GM21423 (cell line): Measurements from ENCODE around the gene RTP1.
"Not testable (repeated sequence)": the region's sequence is repeated elsewhere in the genome, so short reads cannot be mapped to it uniquely, and the experiment has no call there.

Experiments used
- ATAC-seq: cut with Tn5 transposase; IDR thresholded peaks from one replicate; pipeline ENCODE4 v1.9.1; 2021; ENCODE audit warnings: mild to moderate bottlenecking, moderate library complexity; ENCODE audit not compliant: unreplicated experiment

The RTP1 gene

GRCh38 chr3:187196573-187197334, 532 bp upstream of the RTP1 start:
- ATAC-seq = no peak

DNA sequence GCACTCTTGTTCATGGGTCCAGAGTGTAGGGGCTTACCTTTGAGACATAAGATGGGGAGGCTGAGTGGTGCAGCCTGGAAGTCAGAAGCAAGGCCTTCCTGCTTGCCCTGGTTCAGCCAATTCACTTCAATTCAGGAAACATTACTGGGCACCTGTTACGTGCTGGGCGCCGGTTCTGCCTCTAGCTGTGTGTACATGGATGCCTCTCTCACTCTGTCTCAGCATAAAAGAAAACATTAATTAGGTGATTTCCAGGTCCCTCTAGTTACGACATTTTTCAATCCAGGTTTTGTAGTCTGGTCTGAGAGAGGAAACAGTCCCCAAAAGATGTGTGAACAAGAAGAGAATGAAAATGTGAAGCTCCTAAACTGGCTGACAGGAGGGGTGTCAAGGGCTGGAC, 1.2 kb downstream of the RTP1 start:
- no peak for ATAC-seq

GRCh38 chr3:187199463-187200050, 2.3 kb downstream of the RTP1 start:
- ATAC-seq = not testable (repeated sequence)

- ATAC-seq = no peak
Measured at GRCh38 chr3:187205683-187206082, 8.4 kb downstream of the RTP1 start.

- ATAC-seq = no peak
Measured at GRCh38 chr3:187207062-187207461, 9.8 kb downstream of the RTP1 start.

DNA sequence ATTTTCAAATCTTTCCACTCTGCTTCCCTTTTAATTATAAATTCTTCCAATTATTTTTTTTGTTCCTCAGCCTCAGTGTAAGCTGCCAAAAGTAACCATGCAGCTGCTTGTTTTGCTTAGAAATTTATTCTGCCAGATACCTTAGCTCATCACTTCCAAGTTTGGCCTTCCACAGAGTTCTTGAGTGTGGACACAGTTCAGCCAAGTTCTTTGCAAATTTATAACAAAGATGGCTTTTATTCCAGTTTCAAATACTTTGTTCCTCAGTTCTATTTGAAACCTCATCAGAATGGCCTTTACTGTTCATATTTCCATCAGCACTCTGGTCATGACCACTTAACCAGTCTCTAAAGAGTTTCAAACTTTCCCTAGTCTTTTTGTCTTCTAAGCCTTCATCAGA, 10.3 kb downstream of the RTP1 start:
- ATAC-seq = no peak

- no peak for ATAC-seq
Measured at GRCh38 chr3:187208159-187208558, 10.9 kb downstream of the RTP1 start.

- no peak for ATAC-seq
Measured at GRCh38 chr3:187209491-187209890, 12.2 kb downstream of the RTP1 start.

GRCh38 chr3:187210091-187210490, 12.8 kb downstream of the RTP1 start:
- no peak for ATAC-seq

- ATAC-seq = peak; percentile 98
Measured at GRCh38 chr3:187210545-187211327, 13.4 kb downstream of the RTP1 start.

GRCh38 chr3:187211532-187212195, 14.4 kb downstream of the RTP1 start:
- ATAC-seq = no peak

GRCh38 chr3:187212196-187212545, 14.9 kb downstream of the RTP1 start:
- no peak for ATAC-seq

- ATAC-seq = no peak
Measured at GRCh38 chr3:187212705-187213104, 15.4 kb downstream of the RTP1 start.

DNA sequence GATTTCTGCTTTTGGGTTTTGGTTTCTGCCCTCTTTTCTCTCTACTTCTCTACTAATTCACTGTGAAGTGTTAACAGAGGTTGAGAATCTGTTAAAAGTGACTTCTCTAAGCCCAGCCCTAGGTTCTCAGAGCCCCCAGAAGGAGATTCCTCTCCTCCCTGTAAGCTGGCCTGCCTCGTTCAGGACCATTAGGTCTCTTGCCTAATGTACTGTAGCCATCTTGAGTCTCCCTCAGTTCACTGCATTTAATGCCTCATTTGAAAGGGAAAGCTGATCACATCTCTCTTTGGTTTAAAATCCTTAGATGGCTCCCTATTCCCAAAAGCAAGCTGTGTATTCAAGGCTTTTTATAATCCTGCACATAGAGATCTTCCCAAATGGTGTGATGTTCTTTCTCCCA, 16.3 kb downstream of the RTP1 start:
- no peak for ATAC-seq

DNA sequence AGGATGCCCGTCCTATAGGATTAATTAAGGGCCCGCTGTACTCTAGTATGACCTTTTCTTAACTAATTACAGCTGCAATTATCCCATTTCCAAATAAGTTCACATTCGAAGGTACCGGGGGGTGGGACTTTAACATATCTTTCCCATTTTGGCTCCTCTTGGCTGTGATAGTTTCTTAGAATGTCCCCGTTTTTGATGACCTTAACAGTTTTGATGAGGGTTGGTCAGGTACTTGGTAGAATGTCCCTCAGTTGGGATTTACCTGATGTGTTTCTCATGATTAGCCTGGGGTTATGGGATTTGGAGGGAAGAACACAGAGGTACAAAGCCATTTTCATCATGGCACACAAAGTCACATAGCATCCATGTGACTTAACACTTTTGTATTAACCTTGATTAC, 18.2 kb downstream of the RTP1 start:
- ATAC-seq = no peak

GRCh38 chr3:187222801-187223200, 25.5 kb downstream of the RTP1 start:
- no peak for ATAC-seq

DNA sequence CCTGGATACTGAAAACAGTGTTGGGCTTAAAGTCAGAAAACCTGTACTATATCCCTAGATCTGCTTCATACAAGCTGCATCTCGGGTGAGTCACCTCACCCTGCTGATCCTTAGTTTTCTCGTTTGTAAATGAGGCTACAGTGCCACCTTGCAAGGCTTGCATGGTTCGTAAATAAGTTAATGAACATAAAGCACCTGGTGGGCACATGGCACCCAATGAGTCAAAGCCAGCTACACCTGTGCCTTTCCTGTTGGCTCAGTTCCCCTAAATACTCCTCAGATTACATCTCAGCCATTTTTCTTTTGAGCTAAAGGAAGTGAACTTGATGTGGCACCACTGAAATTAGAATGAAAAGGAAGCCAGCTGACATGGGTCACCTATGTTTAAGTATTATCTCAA, 26.5 kb downstream of the RTP1 start:
- no peak for ATAC-seq

- no peak for ATAC-seq
Measured at GRCh38 chr3:187227658-187228258, 30.5 kb downstream of the RTP1 start.

- ATAC-seq = no peak
Measured at GRCh38 chr3:187228740-187229139, 31.5 kb downstream of the RTP1 start.

DNA sequence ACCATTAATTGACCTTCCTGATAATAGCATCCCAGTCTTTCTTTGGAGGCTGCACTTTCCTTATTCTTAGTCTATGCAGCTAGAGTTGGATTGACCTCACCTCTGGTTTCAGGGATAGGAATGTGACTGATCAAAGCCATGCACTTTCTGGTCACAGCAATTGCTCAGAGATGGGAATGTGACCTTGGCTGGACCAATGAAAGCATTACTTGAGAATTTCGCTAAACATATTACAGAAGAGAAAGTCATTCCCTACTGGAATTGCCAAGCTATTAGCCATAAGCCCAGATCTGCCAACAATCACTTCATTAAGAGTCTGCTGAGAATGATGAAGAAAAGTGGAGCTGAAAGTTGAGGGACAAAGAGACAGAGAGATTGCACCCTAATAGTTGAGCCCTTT, 32.7 kb downstream of the RTP1 start:
- no peak for ATAC-seq

DNA sequence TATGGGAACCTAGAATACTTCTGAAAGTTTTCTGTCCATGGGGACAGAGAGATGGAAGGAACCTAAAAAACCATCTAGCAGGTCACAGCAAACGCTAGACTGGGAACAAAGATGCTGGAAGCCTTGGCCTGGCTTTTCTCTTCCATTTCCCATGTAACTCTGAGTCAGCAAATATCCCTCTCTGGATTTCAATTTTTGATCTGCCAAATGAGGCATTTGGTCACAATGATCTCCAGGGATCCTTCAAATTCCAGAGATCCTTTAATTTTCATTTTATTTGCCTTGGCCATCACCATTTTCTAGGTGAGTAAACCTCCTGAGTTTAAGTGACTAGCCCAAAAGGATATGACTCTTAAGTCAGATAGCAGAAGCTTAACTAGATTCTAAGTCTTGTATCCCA, 39.7 kb downstream of the RTP1 start:
- no peak for ATAC-seq
